GM23338 (cell line): ENCODE measurements around the gene PRKCH. TPM values are rescaled to one million over a fixed set of nuclear protein-coding genes. Genes with fewer than 3 reads are reported as not detected.

Source experiments
- ATAC-seq: fragments of 200-7000 bp; cut with Tn5 transposase; 3 replicates; pipeline ENCODE4 v1.9.1; 2020
- DNase-seq: peaks from one replicate; pipeline ENCODE4 v3.0.0-alpha.2; 2015; ENCODE audit warnings: low spot score
- H2AFZ ChIP-seq: fragments of 200-600 bp; sonication (generic); 2 replicates; pipeline ENCODE4 v1.8.0; 2016; ENCODE audit warnings: antibody characterized with exemption, mild to moderate bottlenecking, moderate library complexity
- H3F3A ChIP-seq: fragments of 200-600 bp; sonication (generic); replicated peaks from 2 replicates; pipeline ENCODE4 v1.8.0; 2017; ENCODE audit warnings: antibody characterized with exemption, mixed run types, low read depth
- H3K27ac ChIP-seq: fragments of 200-600 bp; sonication (generic); 2 replicates; pipeline ENCODE4 v1.6.1; 2016; ENCODE audit warnings: low read depth
- H3K27me3 ChIP-seq: fragments of 200-600 bp; sonication (generic); 2 replicates; pipeline ENCODE4 v1.8.0; 2016; ENCODE audit warnings: mild to moderate bottlenecking, mixed run types, moderate library complexity; ENCODE audit not compliant: insufficient read depth
- H3K36me3 ChIP-seq: fragments of 200-600 bp; sonication (generic); 2 replicates; pipeline ENCODE4 v1.8.0; 2016; ENCODE audit warnings: mild to moderate bottlenecking; ENCODE audit not compliant: insufficient read depth
- H3K4me1 ChIP-seq: fragments of 200-600 bp; sonication (generic); 2 replicates; pipeline ENCODE4 v1.8.0; 2016; ENCODE audit warnings: mild to moderate bottlenecking, moderate library complexity; ENCODE audit not compliant: insufficient read depth
- H3K4me2 ChIP-seq: fragments of 200-600 bp; sonication (generic); 2 replicates; pipeline ENCODE4 v1.7.1; 2017; ENCODE audit warnings: mixed run types
- H3K4me3 ChIP-seq: fragments of 200-600 bp; sonication (generic); 2 replicates; pipeline ENCODE4 v1.6.1; 2016; ENCODE audit warnings: mixed run types
- H3K79me2 ChIP-seq: fragments of 200-600 bp; sonication (generic); replicated peaks from 2 replicates; pipeline ENCODE4 v1.8.0; 2017; ENCODE audit warnings: mild to moderate bottlenecking; ENCODE audit not compliant: insufficient read depth
- H3K9me2 ChIP-seq: fragments of 200-600 bp; sonication (generic); 2 replicates; pipeline ENCODE4 v1.8.0; 2017; ENCODE audit not compliant: insufficient read depth
- H4K20me1 ChIP-seq: fragments of 200-600 bp; sonication (generic); replicated peaks from 2 replicates; pipeline ENCODE4 v1.8.0; 2017; ENCODE audit warnings: mild to moderate bottlenecking; ENCODE audit not compliant: insufficient read depth
- H3K27ac Mint-ChIP-seq: 2 replicates; pipeline ENCODE4 v1.8.0; 2020; ENCODE audit warnings: inconsistent platforms, mild to moderate bottlenecking, moderate library complexity, mixed read lengths
- H3K27me3 Mint-ChIP-seq: 3 replicates; pipeline ENCODE4 v1.8.0; 2022; ENCODE audit warnings: low read depth, mild to moderate bottlenecking, moderate library complexity, mixed read lengths, inconsistent platforms; ENCODE audit not compliant: insufficient read depth, poor library complexity
- H3K36me3 Mint-ChIP-seq: 3 replicates; pipeline ENCODE4 v1.8.0; 2021; ENCODE audit warnings: low read depth, mild to moderate bottlenecking, inconsistent platforms, moderate library complexity, mixed read lengths
- H3K4me1 Mint-ChIP-seq: 3 replicates; pipeline ENCODE4 v1.8.0; 2020; ENCODE audit warnings: mild to moderate bottlenecking, inconsistent platforms, mixed read lengths
- H3K4me3 Mint-ChIP-seq: 3 replicates; pipeline ENCODE4 v1.8.0; 2021; ENCODE audit warnings: moderate library complexity, mild to moderate bottlenecking, inconsistent platforms, mixed read lengths
- H3K9me3 Mint-ChIP-seq: 3 replicates; pipeline ENCODE4 v1.8.0; 2020; ENCODE audit warnings: moderate library complexity, mild to moderate bottlenecking, inconsistent platforms, mixed read lengths
- CREB1 ChIP-seq: fragments of 250-450 bp; sonication (Bioruptor Pico); IDR thresholded peaks from 2 replicates; pipeline ENCODE4 v1.5.0; 2020; ENCODE audit warnings: low read depth, mild to moderate bottlenecking, moderate library complexity
- ETS1 ChIP-seq: IDR thresholded peaks from 2 replicates; pipeline ENCODE4 v1.6.1; 2016; ENCODE audit warnings: antibody characterized with exemption
- EZH2 ChIP-seq: fragments of 200-600 bp; sonication (generic); IDR thresholded peaks from one replicate; pipeline ENCODE4 v1.8.0; 2017; ENCODE audit warnings: antibody characterized with exemption, mild to moderate bottlenecking, low read depth; ENCODE audit not compliant: unreplicated experiment
- EZH2phosphoT487 ChIP-seq: fragments of 200-600 bp; sonication (generic); IDR thresholded peaks from one replicate; pipeline ENCODE4 v1.8.1; 2018; ENCODE audit warnings: antibody characterized with exemption; ENCODE audit not compliant: unreplicated experiment
- JUNB ChIP-seq: IDR thresholded peaks from one replicate; pipeline ENCODE4 v1.6.1; 2016; ENCODE audit warnings: antibody characterized with exemption; ENCODE audit not compliant: unreplicated experiment
- NANOG ChIP-seq: IDR thresholded peaks from 2 replicates; pipeline ENCODE4 v1.6.1; 2016; ENCODE audit warnings: antibody characterized with exemption, borderline replicate concordance
- POLR2AphosphoS5 ChIP-seq: IDR thresholded peaks from 2 replicates; pipeline ENCODE4 v1.6.1; 2016; ENCODE audit warnings: antibody characterized with exemption, low read depth
- STAT1 ChIP-seq: IDR thresholded peaks from one replicate; pipeline ENCODE4 v1.6.1; 2016; ENCODE audit warnings: antibody characterized with exemption; ENCODE audit not compliant: unreplicated experiment
- ZNF114 ChIP-seq: fragments of 250-450 bp; sonication (Bioruptor Pico); IDR thresholded peaks from 2 replicates; pipeline ENCODE4 v1.5.0; 2020; ENCODE audit warnings: mild to moderate bottlenecking, moderate library complexity
- ZNF331 ChIP-seq: fragments of 250-450 bp; sonication (Bioruptor Pico); IDR thresholded peaks from 2 replicates; pipeline ENCODE4 v1.5.0; 2020; ENCODE audit warnings: low read depth, mild to moderate bottlenecking, moderate library complexity
- ZNF462 ChIP-seq: fragments of 250-450 bp; sonication (Bioruptor Pico); IDR thresholded peaks from 2 replicates; pipeline ENCODE4 v1.5.0; 2020; ENCODE audit warnings: mild to moderate bottlenecking, moderate library complexity
- polyA plus RNA-seq: library from polyadenylated mRNA; unstranded; fragments of >200 nt; fragmentation: Nextera tagmentation; extraction: Ambion mirVana; gene quantifications from 2 replicates; pipeline ENCODE4 v1.2.1, GENCODE V29; 2016
- total RNA-seq: library from RNA; depleted of rRNA; stranded (reverse); fragments of >200 nt; shearing (Covaris generic); gene quantifications from 2 replicates; pipeline ENCODE4 v1.2.3, GENCODE V29; 2014
- TF ChIP-seq, protein P1 (sequence below), 2 experiments: fragments of 200-600 bp in 1 of 2; sonication (generic) in 1 of 2; conservative IDR thresholded peaks; 2 replicates each; pipeline versions ENCODE4 v1.5.1 to v1.6.1; 2016 to 2017; ENCODE audit warnings: antibody characterized with exemption in 2 of 2, low read depth in 2 of 2, mild to moderate bottlenecking in 2 of 2, moderate library complexity in 1 of 2
- TF ChIP-seq, protein P2 (sequence below): IDR thresholded peaks from one replicate; pipeline ENCODE4 v1.6.1; 2018; ENCODE audit warnings: antibody characterized with exemption; ENCODE audit not compliant: unreplicated experiment

The PRKCH gene
- total and polyA plus RNA-seq, 2 experiments from 2014 or later, result 5.4 to 10.1 TPM

DNA sequence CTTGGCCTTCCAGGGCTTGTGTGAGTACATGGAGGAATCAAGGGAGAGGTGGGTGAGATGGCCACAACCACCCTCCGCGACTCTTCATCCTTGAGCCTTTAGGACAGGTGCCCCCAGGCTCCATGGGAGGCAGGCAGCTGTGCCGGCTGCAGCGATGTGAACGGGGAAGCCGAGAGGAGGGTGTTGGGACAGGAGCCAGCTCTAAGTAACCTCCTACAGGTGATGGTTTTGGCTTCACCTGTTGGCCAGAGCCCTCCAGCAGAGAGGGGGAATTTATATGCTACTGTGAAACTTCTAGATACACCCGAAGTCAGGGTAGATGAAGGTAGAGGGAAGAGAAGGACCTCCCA, 241.8 kb downstream of the PRKCH start:
- Histone ChIP-seq H3K27me3 (0 out of 2 replicates have a peak, but pooled peaks cover 2% of the 10 kb centered on the region), H4K20me1 (no peaks in the 10 kb centered on the region), H3K27ac (no peak overlapping the region), H3K79me2 (no peaks in the 10 kb centered on the region), H3K4me2 (no peak overlapping the region), H3K9me2 (peaks cover 6% of the 10 kb centered on the region; the same call in 1 of the 2 replicates), H3K4me1 (peaks cover 23% of the 10 kb centered on the region), H3K4me3 (no peak overlapping the region), H2AFZ (no peak overlapping the region), H3F3A (0 out of 2 replicates have a peak, but pooled peaks cover 2% of the 10 kb centered on the region), H3K36me3 (no peaks in the 10 kb centered on the region; the same call in 1 of the 2 replicates)
- ATAC-seq, result no peak
- Mint-ChIP-seq H3K4me3 (no peak overlapping the region), H3K36me3 (no peaks in the 10 kb centered on the region; the same call in 2 of the 3 replicates), H3K4me1 (peaks cover 30% of the 10 kb centered on the region), H3K27me3 (peaks cover 9% of the 10 kb centered on the region), H3K9me3 (no peaks in the 10 kb centered on the region), H3K27ac (no peak overlapping the region)
- DNase-seq, result no peak
- TF ChIP-seq POLR2AphosphoS5 (no peak), JUNB (no peak), EZH2 (no peak), NANOG (no peak), CREB1 (CRISPR knock-in tag) (no peak), STAT1 (no peak), ZNF462 (no peak), ZNF114 (CRISPR knock-in tag) (no peak), ZNF331 (CRISPR knock-in tag) (no peak), ETS1 (no peak), EZH2phosphoT487 (no peak)
- TF ChIP-seq, protein P1, sequence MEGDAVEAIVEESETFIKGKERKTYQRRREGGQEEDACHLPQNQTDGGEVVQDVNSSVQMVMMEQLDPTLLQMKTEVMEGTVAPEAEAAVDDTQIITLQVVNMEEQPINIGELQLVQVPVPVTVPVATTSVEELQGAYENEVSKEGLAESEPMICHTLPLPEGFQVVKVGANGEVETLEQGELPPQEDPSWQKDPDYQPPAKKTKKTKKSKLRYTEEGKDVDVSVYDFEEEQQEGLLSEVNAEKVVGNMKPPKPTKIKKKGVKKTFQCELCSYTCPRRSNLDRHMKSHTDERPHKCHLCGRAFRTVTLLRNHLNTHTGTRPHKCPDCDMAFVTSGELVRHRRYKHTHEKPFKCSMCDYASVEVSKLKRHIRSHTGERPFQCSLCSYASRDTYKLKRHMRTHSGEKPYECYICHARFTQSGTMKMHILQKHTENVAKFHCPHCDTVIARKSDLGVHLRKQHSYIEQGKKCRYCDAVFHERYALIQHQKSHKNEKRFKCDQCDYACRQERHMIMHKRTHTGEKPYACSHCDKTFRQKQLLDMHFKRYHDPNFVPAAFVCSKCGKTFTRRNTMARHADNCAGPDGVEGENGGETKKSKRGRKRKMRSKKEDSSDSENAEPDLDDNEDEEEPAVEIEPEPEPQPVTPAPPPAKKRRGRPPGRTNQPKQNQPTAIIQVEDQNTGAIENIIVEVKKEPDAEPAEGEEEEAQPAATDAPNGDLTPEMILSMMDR (conservative IDR thresholded peaks at IDR 0.05; ENCODE audit: low read depth in 2 of 2), result no peak
- TF ChIP-seq, protein P2, sequence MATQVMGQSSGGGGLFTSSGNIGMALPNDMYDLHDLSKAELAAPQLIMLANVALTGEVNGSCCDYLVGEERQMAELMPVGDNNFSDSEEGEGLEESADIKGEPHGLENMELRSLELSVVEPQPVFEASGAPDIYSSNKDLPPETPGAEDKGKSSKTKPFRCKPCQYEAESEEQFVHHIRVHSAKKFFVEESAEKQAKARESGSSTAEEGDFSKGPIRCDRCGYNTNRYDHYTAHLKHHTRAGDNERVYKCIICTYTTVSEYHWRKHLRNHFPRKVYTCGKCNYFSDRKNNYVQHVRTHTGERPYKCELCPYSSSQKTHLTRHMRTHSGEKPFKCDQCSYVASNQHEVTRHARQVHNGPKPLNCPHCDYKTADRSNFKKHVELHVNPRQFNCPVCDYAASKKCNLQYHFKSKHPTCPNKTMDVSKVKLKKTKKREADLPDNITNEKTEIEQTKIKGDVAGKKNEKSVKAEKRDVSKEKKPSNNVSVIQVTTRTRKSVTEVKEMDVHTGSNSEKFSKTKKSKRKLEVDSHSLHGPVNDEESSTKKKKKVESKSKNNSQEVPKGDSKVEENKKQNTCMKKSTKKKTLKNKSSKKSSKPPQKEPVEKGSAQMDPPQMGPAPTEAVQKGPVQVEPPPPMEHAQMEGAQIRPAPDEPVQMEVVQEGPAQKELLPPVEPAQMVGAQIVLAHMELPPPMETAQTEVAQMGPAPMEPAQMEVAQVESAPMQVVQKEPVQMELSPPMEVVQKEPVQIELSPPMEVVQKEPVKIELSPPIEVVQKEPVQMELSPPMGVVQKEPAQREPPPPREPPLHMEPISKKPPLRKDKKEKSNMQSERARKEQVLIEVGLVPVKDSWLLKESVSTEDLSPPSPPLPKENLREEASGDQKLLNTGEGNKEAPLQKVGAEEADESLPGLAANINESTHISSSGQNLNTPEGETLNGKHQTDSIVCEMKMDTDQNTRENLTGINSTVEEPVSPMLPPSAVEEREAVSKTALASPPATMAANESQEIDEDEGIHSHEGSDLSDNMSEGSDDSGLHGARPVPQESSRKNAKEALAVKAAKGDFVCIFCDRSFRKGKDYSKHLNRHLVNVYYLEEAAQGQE, result no peak
